OCI-LY7 (cell line): ENCODE data around the gene LIPK.

Experiments
- EZH2phosphoT487 ChIP-seq: fragments of 200-600 bp; sonication (generic); IDR thresholded peaks from 2 replicates; pipeline ENCODE4 v1.6.1; 2018; ENCODE audit warnings: low read depth, borderline replicate concordance, mild to moderate bottlenecking, mixed run types, antibody characterized with exemption, low read length, moderate library complexity, mixed read lengths
- TF ChIP-seq, protein P1 (sequence below): fragments of 200-600 bp; sonication (generic); conservative IDR thresholded peaks from 2 replicates; pipeline ENCODE4 v1.5.1; 2014; ENCODE audit warnings: mild to moderate bottlenecking, antibody characterized with exemption, low read length, moderate library complexity, mixed read lengths

GRCh38 chr10:88721392-88721791, 15.3 kb downstream of the LIPK start:
- TF ChIP-seq, protein P1, sequence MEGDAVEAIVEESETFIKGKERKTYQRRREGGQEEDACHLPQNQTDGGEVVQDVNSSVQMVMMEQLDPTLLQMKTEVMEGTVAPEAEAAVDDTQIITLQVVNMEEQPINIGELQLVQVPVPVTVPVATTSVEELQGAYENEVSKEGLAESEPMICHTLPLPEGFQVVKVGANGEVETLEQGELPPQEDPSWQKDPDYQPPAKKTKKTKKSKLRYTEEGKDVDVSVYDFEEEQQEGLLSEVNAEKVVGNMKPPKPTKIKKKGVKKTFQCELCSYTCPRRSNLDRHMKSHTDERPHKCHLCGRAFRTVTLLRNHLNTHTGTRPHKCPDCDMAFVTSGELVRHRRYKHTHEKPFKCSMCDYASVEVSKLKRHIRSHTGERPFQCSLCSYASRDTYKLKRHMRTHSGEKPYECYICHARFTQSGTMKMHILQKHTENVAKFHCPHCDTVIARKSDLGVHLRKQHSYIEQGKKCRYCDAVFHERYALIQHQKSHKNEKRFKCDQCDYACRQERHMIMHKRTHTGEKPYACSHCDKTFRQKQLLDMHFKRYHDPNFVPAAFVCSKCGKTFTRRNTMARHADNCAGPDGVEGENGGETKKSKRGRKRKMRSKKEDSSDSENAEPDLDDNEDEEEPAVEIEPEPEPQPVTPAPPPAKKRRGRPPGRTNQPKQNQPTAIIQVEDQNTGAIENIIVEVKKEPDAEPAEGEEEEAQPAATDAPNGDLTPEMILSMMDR = no peak
- no peak for TF ChIP-seq EZH2phosphoT487
